ENCODE data around the gene CASP8.

GRCh38 chr2:201218780-201219179, 41.6 kb upstream of the CASP8 start:
- TF ChIP-seq CTCF (IDR thresholded peaks at IDR 0.05): no peak
- no peak for TF ChIP-seq EP300 (IDR thresholded peaks at IDR 0.05)
- no peak for TF ChIP-seq POLR2A (IDR thresholded peaks at IDR 0.05; ENCODE audit: low read depth)
- no peak for TF ChIP-seq POLR2AphosphoS5 (IDR thresholded peaks at IDR 0.05)
